NCI-H146 treated with DMSO at 0.1 percent for 48 hours (cell line): ENCODE data around the gene AMZ1.
"Not testable (repeated sequence)": the region's sequence is repeated elsewhere in the genome, so short reads cannot be mapped to it uniquely, and the experiment has no call there.

Experiments
- DNase-seq: peaks from one replicate; lab custom pipeline; 2025; ENCODE audit not compliant: unreplicated experiment; lab: John Stamatoyannopoulos, UW

Gene AMZ1

DNA sequence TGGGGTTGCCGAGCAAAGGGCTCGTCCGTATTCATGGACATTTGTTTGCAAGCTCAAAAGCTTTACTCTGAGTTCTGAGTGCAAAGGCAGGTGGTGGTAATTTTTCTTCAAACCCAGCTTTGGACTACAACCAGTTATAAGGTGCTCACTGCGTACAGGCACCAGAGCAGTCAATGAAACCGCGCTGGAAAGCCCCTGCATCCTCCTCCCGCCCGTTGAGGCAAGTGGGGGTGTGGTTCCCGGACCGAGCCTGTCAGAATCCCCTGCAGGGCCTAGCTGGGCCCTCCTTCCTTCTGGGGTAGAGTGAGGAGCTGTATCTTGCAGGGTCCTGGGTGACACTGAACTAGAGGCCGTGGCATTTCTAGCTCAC lies 22.3 kb downstream of the AMZ1 start:
- no peak for DNase-seq

DNA sequence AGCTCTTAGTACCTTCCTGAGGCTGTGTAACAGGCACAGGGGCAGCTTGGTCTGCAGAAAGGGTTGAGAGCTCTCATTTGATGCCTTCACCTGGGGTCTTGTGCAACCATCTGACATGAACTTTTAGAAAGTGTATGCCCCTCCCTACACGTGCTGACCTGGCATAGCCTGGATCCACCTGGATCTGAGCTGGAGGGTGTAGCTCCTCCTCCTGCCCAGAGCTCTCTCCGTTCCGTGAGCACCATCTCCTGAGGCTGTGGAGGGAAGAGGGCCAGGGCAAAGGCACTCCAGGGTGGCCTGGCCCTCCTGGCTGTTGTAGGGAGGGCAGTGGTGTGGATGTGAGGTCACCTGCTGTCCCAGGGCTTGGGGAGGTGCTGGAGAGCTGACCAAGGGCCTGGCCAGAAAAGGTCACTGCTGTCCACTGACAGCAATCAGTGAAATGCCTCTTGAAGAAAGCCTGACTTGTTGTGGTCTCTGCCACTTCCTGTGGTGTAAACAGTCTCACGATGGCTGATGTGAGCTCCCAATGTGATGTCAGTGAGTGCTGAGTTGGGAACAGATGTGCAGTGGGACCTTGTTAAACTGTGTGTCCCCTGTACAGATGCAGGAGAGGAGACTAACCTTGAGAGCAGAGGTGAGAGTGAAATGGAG lies 23.0 kb downstream of the AMZ1 start:
- DNase-seq, result no peak

DNA sequence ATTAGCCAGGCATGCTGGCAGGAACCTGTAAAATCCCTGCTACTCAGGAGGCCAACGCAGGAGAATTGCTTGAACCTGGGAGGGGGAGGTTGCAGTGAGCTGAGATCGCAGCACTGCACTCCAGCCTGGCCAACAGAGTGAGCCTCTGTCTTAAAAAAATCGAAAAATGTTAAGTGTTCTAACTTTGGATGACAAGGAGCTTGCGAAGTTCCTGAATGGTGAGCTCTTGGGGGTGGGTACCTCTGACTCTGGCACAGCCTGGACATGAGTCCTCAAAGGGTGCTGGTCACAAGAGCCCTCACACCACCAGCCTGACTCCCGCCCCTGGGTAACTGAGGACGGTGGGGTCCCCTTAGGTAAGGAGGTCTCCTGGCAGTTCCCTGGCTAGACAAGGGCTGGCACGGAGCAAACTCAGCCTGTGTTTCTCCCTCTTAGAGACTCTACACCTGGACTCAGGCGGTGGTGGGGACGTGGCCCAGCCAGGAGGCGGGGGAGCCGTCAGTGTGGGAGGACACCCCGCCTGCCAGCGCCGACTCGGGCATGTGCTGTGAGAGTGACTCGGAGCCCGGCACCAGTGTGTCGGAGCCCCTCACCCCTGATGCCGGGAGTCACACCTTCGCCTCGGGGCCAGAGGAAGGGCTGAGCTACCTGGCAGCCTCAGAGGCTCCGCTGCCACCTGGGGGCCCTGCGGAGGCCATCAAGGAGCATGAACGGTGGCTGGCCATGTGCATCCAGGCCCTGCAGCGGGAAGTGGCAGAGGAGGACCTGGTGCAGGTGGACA lies 24.1 kb downstream of the AMZ1 start:
- DNase-seq, result no peak

DNA sequence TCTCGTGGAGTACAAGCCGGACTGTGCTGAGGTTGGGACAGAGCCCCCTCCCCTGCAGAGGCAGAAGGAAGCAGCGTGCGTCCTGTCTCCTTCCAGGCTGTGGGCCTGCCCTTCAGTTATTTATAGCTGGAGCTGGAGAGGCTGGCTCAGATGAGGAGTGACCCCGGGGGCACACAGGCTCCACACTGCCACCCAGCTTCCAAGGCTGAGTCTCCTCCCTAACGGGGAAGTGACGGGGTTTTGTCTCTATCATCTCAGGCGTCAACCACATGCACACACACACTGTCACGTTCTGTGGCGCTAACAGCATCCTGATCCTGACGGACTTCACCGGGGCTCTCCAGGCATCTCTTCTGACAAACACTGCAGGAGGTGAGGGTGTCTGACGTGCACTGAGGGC lies 25.4 kb downstream of the AMZ1 start:
- no peak for DNase-seq

DNA sequence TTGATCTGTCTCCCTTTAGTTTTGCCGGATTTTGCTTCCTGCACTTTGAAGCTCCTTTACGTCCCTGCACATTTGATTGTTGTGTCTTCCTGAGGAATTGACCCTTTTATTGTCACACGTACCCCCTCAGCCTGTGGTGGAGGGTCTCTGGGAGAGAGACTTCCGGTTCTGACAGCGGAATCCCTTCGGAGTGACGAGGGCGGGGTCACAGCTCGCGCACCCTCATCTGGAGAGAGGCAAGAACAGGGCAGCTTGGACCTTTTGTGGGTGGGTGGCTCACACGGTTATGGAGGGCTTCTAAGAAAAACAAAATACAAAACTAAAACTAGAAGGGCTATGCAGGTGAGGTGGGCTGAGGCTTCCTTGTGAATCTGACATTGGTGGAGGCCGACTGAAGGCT lies 26.0 kb downstream of the AMZ1 start:
- DNase-seq, result no peak

DNA sequence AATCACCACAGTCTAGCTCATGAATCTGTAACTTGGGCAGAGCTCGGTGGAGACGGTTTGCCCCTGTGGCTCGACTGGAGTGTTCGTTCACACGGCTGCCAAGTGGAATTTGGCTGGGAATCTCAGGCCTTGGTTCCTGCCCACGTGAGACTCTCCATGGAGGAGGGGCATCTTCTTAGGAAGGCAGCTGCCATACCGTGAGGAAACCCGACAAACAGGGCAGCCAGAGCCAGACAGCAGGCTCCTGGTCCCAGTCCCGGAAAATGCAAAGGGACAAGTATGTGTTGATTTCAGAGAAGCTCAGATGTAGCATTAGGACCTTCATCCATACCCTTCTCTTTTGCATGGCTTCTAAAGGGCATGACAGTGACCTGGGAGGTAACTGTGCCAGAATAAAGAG lies 26.6 kb downstream of the AMZ1 start:
- DNase-seq, result no peak

DNA sequence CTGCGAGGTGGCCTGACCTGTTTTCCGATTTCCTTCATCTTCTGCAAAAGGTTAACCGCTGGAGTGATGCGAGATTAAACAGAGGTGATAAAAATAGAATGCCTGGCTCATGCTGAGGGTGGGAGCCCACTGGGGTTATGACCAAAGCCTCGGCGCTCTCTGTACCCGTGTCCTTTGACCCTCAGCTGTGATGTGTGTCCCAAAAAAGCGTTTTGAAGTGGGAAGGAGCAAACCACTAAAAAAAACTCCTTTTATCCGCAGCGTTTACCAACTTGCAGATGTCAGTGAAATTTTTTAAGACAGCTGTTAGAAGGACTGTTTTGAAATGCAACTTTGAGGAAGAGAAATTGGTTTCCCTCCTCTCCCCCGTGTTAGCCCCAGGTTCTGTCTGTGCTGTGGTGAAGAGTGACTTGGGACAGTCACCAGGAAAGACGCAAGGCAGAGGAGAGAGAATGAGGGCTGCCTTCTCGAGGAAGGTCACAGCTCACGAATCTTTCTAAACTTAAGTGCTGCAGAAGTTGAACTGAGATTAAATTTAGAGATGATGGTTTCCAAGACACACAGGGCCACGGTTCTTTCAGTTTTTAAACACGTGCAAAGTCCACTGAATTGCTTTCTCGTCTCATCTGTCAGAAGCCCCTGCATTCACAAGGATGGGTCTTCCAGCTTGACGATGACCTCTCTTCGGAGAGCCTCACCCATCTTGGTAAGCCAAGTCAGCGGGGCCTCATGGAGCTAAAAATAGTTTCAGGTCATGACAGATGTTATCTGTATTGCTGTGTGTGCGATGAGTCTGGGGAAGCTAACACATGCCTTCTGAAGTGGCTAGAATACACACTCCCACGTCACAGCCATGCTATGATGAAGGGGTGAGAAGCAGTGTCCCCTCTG lies 27.6 kb downstream of the AMZ1 start:
- no peak for DNase-seq

DNA sequence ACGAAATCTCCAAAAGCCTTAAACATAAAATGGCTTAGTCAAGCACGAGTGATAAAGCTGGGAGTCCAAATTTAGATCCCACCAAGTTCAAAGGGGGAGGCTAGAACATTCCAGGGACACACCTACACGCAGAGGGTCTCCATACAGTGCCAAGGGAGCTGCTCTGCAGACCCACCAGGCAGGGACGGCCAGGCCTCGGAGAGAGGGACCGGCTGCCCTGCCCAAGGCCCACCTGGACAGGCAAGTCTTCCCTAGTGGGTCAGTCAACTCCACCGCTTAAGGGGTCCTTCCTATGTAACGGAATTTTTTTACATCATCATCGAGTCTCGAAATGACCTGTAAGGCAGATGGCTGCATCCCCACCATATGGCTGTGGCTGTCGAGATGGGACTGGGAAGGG lies 28.5 kb downstream of the AMZ1 start:
- DNase-seq, result no peak

DNA sequence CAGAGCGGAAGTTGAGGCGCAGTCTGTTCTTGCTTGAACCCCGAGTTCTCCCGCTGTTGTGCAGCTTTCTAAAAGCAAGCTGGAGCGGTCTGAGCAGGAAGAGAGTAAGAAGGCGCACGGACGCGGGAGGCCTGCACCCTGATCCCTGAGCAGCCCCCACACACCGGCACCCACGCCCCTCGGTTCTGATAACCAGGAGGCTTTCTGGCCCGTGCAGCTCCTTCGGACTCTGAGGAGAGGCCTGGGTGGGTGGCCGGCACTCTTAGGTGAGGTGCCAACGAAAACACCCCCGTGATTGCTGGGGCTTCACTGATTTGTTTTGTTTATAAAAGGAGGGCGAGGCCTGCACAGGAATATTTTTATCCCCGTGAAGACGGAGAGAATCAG lies 28.9 kb downstream of the AMZ1 start:
- no peak for DNase-seq

DNA sequence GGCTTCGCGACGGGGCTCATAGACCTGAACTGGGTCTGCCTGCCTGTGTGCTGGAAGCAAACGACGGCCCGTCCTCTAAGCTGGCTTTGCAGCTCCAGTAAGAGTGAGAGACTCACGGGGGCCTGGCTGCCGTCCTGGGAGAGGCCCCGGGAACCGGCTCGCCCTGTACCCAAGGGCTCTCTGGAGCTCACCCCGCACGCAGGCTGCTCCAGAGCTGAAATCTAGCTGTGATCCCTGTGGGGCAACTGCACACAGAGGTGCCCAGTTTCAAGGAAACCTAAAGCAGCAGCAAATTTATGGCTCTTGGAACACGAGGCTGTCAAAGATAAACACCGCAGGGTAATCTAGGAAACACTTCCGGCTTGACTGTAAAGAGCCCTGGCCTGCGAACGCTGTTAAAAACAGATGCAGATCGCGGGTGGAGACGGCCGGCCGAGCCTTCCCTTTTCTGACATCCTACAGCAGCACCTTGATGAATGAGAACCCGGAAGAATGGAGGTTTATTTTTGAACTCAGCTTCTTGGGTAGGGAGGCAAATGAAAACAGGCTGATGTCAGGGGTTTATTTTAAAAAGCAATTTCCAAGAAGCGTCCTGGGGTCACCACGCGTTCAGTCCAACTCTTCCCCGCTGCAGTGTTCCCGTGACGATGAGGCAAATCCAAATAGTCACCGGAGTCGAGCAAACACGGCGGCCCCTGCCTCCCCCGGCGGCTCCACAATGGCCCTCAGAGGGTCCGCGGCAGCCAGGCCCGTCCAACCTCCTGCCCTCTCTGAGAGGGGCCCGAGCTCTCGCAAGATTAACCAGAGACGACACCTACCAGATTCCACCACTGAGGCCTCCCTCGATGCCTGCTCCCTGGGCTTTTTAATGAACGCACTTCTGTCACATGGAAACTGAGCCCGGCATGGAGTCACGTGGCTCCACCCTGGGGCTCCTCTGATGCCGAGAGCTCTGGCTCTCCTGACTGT lies 29.6 kb downstream of the AMZ1 start:
- DNase-seq, result no peak

DNA sequence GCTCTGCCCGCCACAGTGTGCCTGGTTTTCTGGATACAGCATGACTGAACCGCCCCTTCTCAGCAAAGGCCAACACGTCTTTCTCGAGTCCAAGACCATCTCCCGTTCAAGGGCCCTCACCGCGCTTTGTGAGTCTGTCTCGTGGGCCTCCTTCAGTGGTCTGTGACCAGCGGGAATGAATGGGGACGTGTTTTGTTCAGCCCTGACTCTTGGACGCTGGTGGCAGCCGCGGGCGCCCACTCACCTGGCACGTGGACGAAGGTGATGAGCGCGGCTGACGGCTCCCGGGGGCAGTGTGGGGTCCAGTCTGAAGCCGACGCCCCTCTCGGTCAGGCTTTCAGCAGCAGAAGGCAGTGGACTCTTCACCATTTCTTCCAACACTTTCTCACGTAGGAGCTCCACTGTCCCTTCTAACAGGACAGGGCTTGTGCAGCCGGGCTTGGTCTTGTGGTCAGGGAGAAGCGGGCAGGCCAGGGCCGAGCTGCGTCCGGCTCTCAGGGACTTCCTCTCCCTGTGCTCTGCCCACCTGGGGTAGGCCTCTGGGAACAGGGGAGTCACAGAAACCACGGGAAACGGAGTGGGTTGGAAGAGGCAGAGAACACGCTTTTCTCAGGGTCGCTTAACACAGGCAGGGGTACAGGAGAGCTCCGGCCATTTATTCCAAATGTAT lies 30.4 kb downstream of the AMZ1 start:
- DNase-seq, result no peak

DNA sequence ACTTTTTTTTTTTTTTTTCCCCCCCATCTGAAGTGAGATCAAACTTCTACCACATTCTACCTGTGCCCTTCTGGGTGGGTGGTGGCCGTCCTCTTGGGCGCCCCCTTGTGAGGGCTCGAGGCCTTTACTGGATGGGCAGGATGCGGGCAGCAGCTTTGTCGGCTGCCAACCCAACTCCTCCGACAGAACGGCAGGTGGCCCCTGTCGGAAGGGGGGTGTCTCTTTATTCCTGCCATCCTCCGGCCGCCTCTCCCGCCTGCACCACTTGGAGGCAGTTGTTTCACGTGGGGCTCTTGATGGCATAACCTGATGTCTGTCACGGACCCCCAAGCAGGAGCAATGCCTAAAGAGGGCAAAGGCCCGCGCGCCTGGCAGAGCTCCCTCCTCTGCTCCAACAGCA lies 31.0 kb downstream of the AMZ1 start:
- no peak for DNase-seq

DNA sequence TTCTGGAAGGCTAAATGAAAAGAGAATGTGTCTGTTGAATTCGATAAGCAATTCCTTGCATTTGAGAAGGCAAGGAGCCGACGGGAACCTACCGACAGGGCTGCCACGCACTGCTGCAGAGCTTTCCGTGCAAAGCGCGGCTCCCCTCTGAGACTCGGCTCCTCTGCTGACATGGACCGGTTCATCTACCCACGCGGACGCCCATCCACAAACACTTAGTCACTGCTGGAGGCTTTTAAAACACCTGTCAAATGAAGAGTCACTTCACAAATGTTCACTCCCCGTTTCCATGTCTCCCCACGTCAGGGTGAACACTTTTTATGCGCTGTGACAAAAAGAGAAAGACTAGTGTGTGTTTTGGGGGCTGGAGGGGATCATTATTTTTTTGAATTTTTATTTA lies 32.0 kb downstream of the AMZ1 start:
- no peak for DNase-seq

DNA sequence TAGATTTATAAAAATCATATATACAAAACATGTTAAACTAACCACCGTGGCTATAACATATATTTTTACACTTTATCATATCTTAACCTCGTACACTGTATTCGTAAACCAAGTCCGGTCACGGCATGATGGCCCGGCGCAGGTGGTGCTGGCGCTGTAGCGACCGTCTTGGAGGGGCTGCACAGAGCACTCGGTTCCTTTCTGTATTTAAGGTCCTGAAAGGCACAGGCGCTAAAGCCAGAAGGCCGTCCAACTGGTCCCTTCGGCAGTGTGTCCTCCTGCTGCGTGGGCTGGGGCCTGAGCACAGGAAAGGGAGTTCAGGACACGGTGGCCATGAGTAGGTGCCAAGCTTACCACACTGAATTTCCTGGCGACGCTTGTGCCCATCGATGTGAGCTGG lies 33.8 kb downstream of the AMZ1 start:
- DNase-seq, result no peak

DNA sequence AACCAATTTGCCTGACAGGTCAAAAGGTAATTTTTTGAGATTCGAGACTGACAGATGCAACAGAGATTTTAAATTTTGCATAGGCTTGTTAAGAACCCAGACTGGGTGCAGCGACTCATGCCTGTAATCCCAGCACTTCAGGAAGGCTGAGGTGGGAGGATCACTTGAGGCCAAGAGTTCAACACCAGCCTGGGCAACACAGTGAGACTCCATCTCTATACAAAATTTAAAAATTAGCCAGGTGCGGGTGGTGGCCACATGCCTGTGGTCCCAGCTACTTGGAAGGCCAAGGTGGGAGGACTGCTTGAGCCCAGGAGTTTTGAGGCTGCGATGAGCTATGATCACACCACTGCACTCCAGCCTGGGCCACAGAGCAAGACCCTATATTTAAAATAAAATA lies 34.6 kb downstream of the AMZ1 start:
- DNase-seq, result no peak

DNA sequence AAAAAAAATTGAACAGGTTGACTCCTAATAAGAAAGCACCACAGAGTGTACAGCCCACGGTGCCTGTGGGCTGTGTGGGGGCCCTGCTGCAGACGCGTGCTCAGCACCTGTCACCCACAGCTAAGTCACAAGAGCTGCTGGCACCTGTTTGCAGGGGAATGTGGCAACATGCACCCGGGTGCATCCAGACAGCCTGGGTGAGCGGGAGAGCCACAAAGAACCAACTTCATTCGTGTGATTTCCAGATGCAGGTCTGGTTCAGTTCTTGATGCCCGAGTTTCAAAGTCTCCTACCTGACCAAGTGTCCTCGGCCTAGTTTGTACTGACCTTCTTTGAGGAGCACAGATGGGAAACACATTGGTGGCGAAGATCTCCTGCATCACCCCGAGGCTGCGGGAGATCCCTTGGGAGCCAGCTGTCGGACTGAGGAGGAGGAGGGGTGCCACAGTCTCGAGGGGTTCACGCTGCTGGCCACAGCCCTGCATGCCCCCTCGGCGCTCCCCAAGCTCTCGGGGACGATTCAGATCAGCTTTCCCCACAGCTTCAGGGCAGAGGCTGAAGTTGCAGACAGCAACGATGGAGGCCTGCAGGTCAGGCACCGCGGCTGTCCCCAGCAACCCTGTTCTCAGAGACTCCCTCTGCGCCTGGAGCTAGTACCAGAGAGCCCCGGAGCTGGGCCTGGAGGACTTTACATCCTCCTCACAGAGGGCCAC lies 35.3 kb downstream of the AMZ1 start:
- DNase-seq, result no peak

DNA sequence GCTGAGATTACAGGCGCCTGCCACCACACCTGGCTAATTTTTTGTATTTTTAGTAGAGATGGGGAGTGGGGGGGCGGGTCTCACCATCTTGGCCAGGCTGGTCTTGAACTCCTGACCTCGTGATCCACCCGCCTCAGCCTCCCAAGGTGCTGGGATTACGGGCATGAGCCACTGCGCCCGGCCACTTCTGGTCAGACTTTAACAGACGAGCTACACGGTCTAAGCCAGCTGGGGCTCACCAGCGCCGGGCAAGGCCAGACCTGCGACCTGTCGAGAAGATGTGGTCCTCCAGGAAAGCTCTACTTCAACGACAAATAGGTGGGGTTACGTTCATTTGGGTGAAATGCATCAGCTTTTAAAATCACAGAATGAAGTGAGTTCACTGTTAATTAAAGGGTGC lies 36.0 kb downstream of the AMZ1 start:
- DNase-seq, result not testable (repeated sequence)

DNA sequence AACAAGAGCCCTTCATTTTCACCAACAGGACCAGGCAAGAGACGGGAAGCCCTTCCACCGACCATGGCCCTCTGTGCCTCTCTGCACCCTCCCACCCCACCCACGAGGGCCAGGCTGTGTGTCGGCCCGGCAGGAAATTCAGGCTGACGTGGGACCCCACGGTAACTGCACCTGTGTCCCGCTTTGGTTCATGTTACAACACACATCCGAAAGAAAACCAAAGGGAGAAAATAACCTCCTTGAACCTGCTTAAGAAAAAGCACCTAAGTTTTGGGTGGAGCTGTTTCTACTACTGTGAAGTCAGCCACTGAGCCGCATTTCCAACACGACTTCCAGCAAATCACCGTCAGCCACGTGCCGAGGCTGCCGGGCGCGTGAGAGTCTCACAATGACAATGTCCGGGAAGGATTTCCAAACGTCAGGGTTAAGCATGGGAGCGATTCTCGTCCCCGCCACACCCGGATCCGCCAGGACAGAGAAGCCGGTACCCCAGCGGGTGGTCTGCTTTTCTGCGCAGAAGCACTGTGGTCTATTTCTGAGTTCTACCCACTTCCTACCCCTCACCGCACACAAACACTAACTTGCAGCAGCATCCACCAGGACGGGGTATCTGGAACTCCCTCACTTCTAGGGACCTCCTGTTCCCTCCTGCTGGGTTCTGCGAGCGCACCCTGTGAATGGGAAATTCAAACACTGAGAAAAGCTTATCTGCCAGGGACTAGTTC lies 36.6 kb downstream of the AMZ1 start:
- no peak for DNase-seq
